HepG2 (cell line): ENCODE measurements around the gene USP7. TPM values are rescaled to one million over a fixed set of nuclear protein-coding genes. Genes with fewer than 3 reads are reported as not detected.

ENCODE experiments used
- CREB1 ChIP-seq, 2 experiments: fragments of 450-650 bp in 1 of 2; IDR thresholded peaks; 2 replicates each; pipeline ENCODE4 v1.6.1; 2016 to 2017; ENCODE audit warnings: control low read depth in 1 of 2, mild to moderate bottlenecking in 1 of 2, missing compliant biosample characterization in 1 of 2, missing genetic modification characterization in 1 of 2
- EED ChIP-seq: sonication (generic); formaldehyde crosslinking; IDR thresholded peaks from 2 replicates; pipeline ENCODE4 v1.5.0; 2020; ENCODE audit warnings: mild to moderate bottlenecking, missing genetic modification reagents
- GPN1 ChIP-seq: sonication (generic); formaldehyde crosslinking; IDR thresholded peaks from 2 replicates; pipeline ENCODE4 v1.5.1; 2020; ENCODE audit warnings: missing genetic modification reagents, borderline replicate concordance
- HMG20A ChIP-seq: IDR thresholded peaks from 2 replicates; pipeline ENCODE4 v1.6.1; 2016; ENCODE audit warnings: borderline replicate concordance
- HMGXB4 ChIP-seq, 2 experiments: sonication (generic) in 1 of 2; formaldehyde crosslinking in 1 of 2; IDR thresholded peaks; 2 replicates each; pipeline versions ENCODE4 v1.4.0 to v1.6.1; 2018 to 2020; ENCODE audit warnings: missing genetic modification reagents in 2 of 2, borderline replicate concordance in 1 of 2, low read depth in 1 of 2, mild to moderate bottlenecking in 1 of 2, missing biosample characterization in 1 of 2
- IRF2 ChIP-seq: IDR thresholded peaks from 2 replicates; pipeline ENCODE4 v1.6.1; 2018; ENCODE audit warnings: missing genetic modification reagents, missing compliant biosample characterization
- KDM5B ChIP-seq: sonication (generic); formaldehyde crosslinking; IDR thresholded peaks from 2 replicates; pipeline ENCODE4 v1.4.0; 2020; ENCODE audit warnings: missing genetic modification reagents, mild to moderate bottlenecking, borderline replicate concordance
- PATZ1 ChIP-seq: sonication (generic); formaldehyde crosslinking; IDR thresholded peaks from 2 replicates; pipeline ENCODE4 v1.4.0; 2020; ENCODE audit warnings: missing genetic modification reagents
- PRDM15 ChIP-seq: sonication (generic); formaldehyde crosslinking; IDR thresholded peaks from 2 replicates; pipeline ENCODE4 v1.4.0; 2020; ENCODE audit warnings: missing genetic modification reagents
- RAD21 ChIP-seq: fragments of 450-650 bp; formaldehyde crosslinking; IDR thresholded peaks from 2 replicates; pipeline ENCODE4 v1.5.0; 2020; ENCODE audit warnings: mild to moderate bottlenecking
- REST ChIP-seq, 2 experiments: IDR thresholded peaks; 2 replicates each; pipeline ENCODE4 v1.6.1; 2011 to 2012; ENCODE audit warnings: low read length in 2 of 2, borderline replicate concordance in 1 of 2, low read depth in 1 of 2, mild to moderate bottlenecking in 1 of 2, moderate library complexity in 1 of 2
- TGIF2 ChIP-seq: IDR thresholded peaks from 2 replicates; pipeline ENCODE4 v1.6.1; 2016; ENCODE audit warnings: control low read depth, missing compliant biosample characterization
- ZMAT3 ChIP-seq: sonication (generic); formaldehyde crosslinking; conservative IDR thresholded peaks from 2 replicates; pipeline ENCODE4 v1.7.0; 2021; ENCODE audit warnings: missing genetic modification reagents
- ZNF839 ChIP-seq: sonication (generic); formaldehyde crosslinking; IDR thresholded peaks from 2 replicates; pipeline ENCODE4 v1.4.0; 2020; ENCODE audit warnings: missing genetic modification reagents, mild to moderate bottlenecking, borderline replicate concordance
- ZNF883 ChIP-seq: sonication (generic); formaldehyde crosslinking; IDR thresholded peaks from 2 replicates; pipeline ENCODE4 v1.5.1; 2020; ENCODE audit warnings: mild to moderate bottlenecking, missing genetic modification reagents; ENCODE audit errors: not compliant biosample characterization
- polyA plus RNA-seq, 8 experiments: library from polyadenylated mRNA; depleted of rRNA in 3 of 8; stranded (reverse) in 7 of 8; unstranded in 1 of 8; fragments of >200 nt; fragmentation: Illumina TruSeq in 4 of 8; extraction: Trizol in 4 of 8; gene quantifications; 2 replicates each; pipeline versions ENCODE4 v1.2.1 to v1.2.3, GENCODE V29; 2011 to 2016; ENCODE audit warnings: low read depth in 4 of 8, missing spikeins in 1 of 8, mixed read lengths in 1 of 8; ENCODE audit not compliant: insufficient read depth in 1 of 8
- total RNA-seq, 5 experiments: library from RNA; depleted of rRNA; stranded (reverse); fragments of >200 nt; fragmentation: Illumina TruSeq; extraction: Trizol; gene quantifications; 2 replicates each; pipeline ENCODE4 v1.2.3, GENCODE V29; 2016; ENCODE audit warnings: low read depth in 1 of 5
- TF ChIP-seq, protein P1 (sequence below): sonication (generic); formaldehyde crosslinking; IDR thresholded peaks from 2 replicates; pipeline ENCODE4 v1.4.0; 2020; ENCODE audit warnings: mild to moderate bottlenecking, missing genetic modification reagents

Gene USP7
- total and polyA plus RNA-seq, 2 of the 13 experiments (the other 11 are each of a cell fraction or from before 2014, with no cell fraction given): 52.5 to 173 TPM

DNA sequence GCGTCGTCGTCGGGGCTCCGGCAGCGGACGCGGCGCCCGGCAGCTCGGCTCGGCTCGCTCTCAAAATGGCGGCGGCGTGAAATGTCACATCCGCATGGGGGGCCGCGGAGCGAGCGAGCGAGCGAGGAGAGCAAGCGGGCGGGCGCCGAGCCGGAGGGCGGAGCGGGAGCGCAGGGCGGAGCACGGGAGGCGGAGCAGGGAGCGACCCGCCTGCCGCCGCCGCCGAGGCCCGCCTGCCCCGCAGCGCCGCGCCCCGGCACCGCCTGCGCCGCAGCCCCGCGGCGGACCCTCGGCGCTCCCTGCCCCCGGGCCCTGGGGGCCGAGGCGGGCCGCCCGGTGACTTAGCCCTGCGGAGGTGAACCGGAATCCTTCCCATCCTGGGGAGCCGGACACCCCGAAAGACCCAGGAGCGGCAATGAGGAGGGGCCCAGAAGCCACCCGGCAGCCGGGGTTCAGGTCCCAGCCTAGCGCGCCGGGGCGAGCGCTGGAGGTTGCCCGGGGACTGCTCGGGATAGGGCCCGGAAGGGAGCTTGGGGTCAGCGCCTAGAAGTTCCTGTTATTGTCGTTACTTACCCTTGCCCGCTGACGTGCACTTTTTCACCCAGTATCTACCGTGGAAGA lies at the start of gene USP7 (continued):
- TF ChIP-seq PRDM15 (no peak; the same call in 1 of the 2 replicates), RAD21 (CRISPR knock-in tag) (peak; percentile 80; the same call in 1 of the 2 replicates), ZNF883 (peak; percentile 44), HMGXB4 (CRISPR knock-in tag; IDR thresholded peaks at IDR 0.05; ENCODE audit: borderline replicate concordance in 1 of 2, low read depth in 1 of 2) (peak; percentile 73 to 81; a peak in 2 of 4 replicates), ZNF839 (CRISPR knock-in tag) (no peak), IRF2 (CRISPR knock-in tag) (no peak; the same call in 1 of the 2 replicates), EED (peak; percentile 96), ZMAT3 (no peak), KDM5B (CRISPR knock-in tag) (peak; percentile 91), TGIF2 (CRISPR knock-in tag) (peak; percentile 87), GPN1 (CRISPR knock-in tag) (0 out of 2 replicates have a peak, but pooled peaks have one; percentile 7), HMG20A (CRISPR knock-in tag) (no peak), PATZ1 (CRISPR knock-in tag) (peak; percentile 93), CREB1 (IDR thresholded peaks at IDR 0.05) (no peak), CREB1 (CRISPR knock-in tag; IDR thresholded peaks at IDR 0.05) (no peak), REST (IDR thresholded peaks at IDR 0.05; ENCODE audit: borderline replicate concordance in 1 of 2, low read depth in 1 of 2, low read length in 2 of 2) (peak in 1 of 2 experiments; percentile 28; a peak in 1 of 4 replicates)
- TF ChIP-seq, protein P1, sequence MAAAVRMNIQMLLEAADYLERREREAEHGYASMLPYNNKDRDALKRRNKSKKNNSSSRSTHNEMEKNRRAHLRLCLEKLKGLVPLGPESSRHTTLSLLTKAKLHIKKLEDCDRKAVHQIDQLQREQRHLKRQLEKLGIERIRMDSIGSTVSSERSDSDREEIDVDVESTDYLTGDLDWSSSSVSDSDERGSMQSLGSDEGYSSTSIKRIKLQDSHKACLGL: peak; percentile 6; the same call in 1 of the 2 replicates
